Neural progenitor cell (in vitro differentiated cells): ENCODE results near the gene NOTCH1. TPM values are rescaled to one million over a fixed set of nuclear protein-coding genes. Genes with fewer than 3 reads are reported as not detected.

ENCODE experiments used
- DNase-seq: peaks from one replicate; pipeline ENCODE4 v3.0.0-alpha.2; 2016; ENCODE audit warnings: low spot score
- H2AFZ ChIP-seq: fragments of 200-600 bp; sonication (generic); replicated peaks from 2 replicates; pipeline ENCODE4 v1.6.1; 2016; ENCODE audit warnings: antibody characterized with exemption
- H3F3A ChIP-seq: fragments of 200-600 bp; sonication (generic); 2 replicates; pipeline ENCODE4 v1.6.1; 2016; ENCODE audit warnings: antibody characterized with exemption, low read depth
- H3K27ac ChIP-seq: fragments of 200-600 bp; sonication (generic); 2 replicates; pipeline ENCODE4 v1.5.1; 2016; ENCODE audit warnings: mild to moderate bottlenecking
- H3K27me3 ChIP-seq: fragments of 200-600 bp; sonication (generic); 2 replicates; pipeline ENCODE4 v1.6.1; 2016; ENCODE audit warnings: mild to moderate bottlenecking, moderate library complexity
- H3K36me3 ChIP-seq: fragments of 200-600 bp; sonication (generic); 2 replicates; pipeline ENCODE4 v1.5.1; 2016
- H3K4me1 ChIP-seq: fragments of 200-600 bp; sonication (generic); 2 replicates; pipeline ENCODE4 v1.6.1; 2016; ENCODE audit warnings: mixed run types
- H3K4me2 ChIP-seq: fragments of 200-600 bp; sonication (generic); 2 replicates; pipeline ENCODE4 v1.6.1; 2016
- H3K4me3 ChIP-seq: fragments of 200-600 bp; sonication (generic); 2 replicates; pipeline ENCODE4 v1.5.1; 2016
- H3K79me2 ChIP-seq: fragments of 200-600 bp; sonication (generic); 2 replicates; pipeline ENCODE4 v1.6.1; 2016; ENCODE audit warnings: low read depth
- H3K9ac ChIP-seq: fragments of 200-600 bp; sonication (generic); 2 replicates; pipeline ENCODE4 v1.6.1; 2016
- H3K9me3 ChIP-seq: fragments of 200-600 bp; sonication (generic); 2 replicates; pipeline ENCODE4 v1.5.1; 2016; ENCODE audit warnings: low read depth
- H4K20me1 ChIP-seq: fragments of 200-600 bp; sonication (generic); 2 replicates; pipeline ENCODE4 v1.6.1; 2016; ENCODE audit warnings: low read depth
- H3K27ac Mint-ChIP-seq: 3 replicates; pipeline ENCODE4 v1.8.0; 2021; ENCODE audit warnings: mixed read lengths
- H3K27me3 Mint-ChIP-seq: 2 replicates; pipeline ENCODE4 v1.8.0; 2022; ENCODE audit warnings: low read depth, mild to moderate bottlenecking, inconsistent platforms, moderate library complexity, mixed read lengths; ENCODE audit not compliant: insufficient read depth
- H3K36me3 Mint-ChIP-seq: 3 replicates; pipeline ENCODE4 v1.8.0; 2021; ENCODE audit warnings: mixed read lengths
- H3K4me1 Mint-ChIP-seq: 3 replicates; pipeline ENCODE4 v1.8.0; 2021; ENCODE audit warnings: mixed read lengths
- H3K4me3 Mint-ChIP-seq: 3 replicates; pipeline ENCODE4 v1.8.0; 2021; ENCODE audit warnings: mild to moderate bottlenecking, moderate library complexity, mixed read lengths
- H3K9me3 Mint-ChIP-seq: 3 replicates; pipeline ENCODE4 v1.8.0; 2020; ENCODE audit warnings: mixed read lengths
- CTCF ChIP-seq: fragments of 200-600 bp; sonication (generic); IDR thresholded peaks from 2 replicates; pipeline ENCODE4 v1.5.1; 2017; ENCODE audit warnings: antibody characterized with exemption, mild to moderate bottlenecking
- EZH2 ChIP-seq: fragments of 200-600 bp; sonication (generic); IDR thresholded peaks from 2 replicates; pipeline ENCODE4 v1.6.1; 2017; ENCODE audit warnings: antibody characterized with exemption, mild to moderate bottlenecking, moderate library complexity
- EZH2phosphoT487 ChIP-seq: fragments of 200-600 bp; sonication (generic); IDR thresholded peaks from 2 replicates; pipeline ENCODE4 v1.6.1; 2017; ENCODE audit warnings: antibody characterized with exemption
- total RNA-seq: library from RNA; depleted of rRNA; stranded (reverse); fragments of >200 nt; gene quantifications from 2 replicates; pipeline ENCODE4 v1.2.3, GENCODE V29; 2015; ENCODE audit warnings: low replicate concordance

Gene NOTCH1
- total RNA-seq, 1 donor from 2014 or later = 11.7 TPM

GRCh38 chr9:136517012-136517743 is 28.7 kb downstream of the NOTCH1 start:
- Histone ChIP-seq H3K36me3 (no peaks in the 10 kb centered on the region), H3K4me1 (no peaks in the 10 kb centered on the region)

GRCh38 chr9:136516191-136516654 is 29.6 kb downstream of the NOTCH1 start:
- no peaks in the 10 kb centered on the region for H3F3A ChIP-seq
- H3K9ac ChIP-seq = no peak overlapping the region
- H3K36me3 ChIP-seq = no peaks in the 10 kb centered on the region
- TF ChIP-seq EZH2 = no peak
- no peak for TF ChIP-seq CTCF
- TF ChIP-seq EZH2phosphoT487 = no peak
- H3K4me3 ChIP-seq = no peak overlapping the region
- no peaks in the 10 kb centered on the region for H3K4me1 ChIP-seq
- no peak for DNase-seq
- H3K4me3 Mint-ChIP-seq = no peak overlapping the region
- H2AFZ ChIP-seq = no peak overlapping the region
- no peaks in the 10 kb centered on the region for H3K9me3 Mint-ChIP-seq
- H3K9me3 ChIP-seq = no peaks in the 10 kb centered on the region
- no peak overlapping the region for H3K4me2 ChIP-seq
- H3K79me2 ChIP-seq = no peaks in the 10 kb centered on the region
- H3K27me3 Mint-ChIP-seq = no peaks in the 10 kb centered on the region
- no peaks in the 10 kb centered on the region for H3K27me3 ChIP-seq
- H3K36me3 Mint-ChIP-seq = no peaks in the 10 kb centered on the region
- H4K20me1 ChIP-seq = peaks cover 22% of the 10 kb centered on the region
- no peak overlapping the region for H3K27ac ChIP-seq
- H3K27ac Mint-ChIP-seq = no peak overlapping the region
- peaks cover 6% of the 10 kb centered on the region for H3K4me1 Mint-ChIP-seq

More at GRCh38 chr9:136517012-136517743, 28.7 kb downstream of the NOTCH1 start:
- no peaks in the 10 kb centered on the region for H3K9me3 ChIP-seq
- no peak overlapping the region for H3K4me2 ChIP-seq
- Mint-ChIP-seq H3K4me1 (peaks cover 6% of the 10 kb centered on the region), H3K36me3 (peaks cover under 1% of the 10 kb centered on the region), H3K4me3 (no peak overlapping the region), H3K27ac (no peak overlapping the region), H3K9me3 (no peaks in the 10 kb centered on the region), H3K27me3 (no peaks in the 10 kb centered on the region)
- H3F3A ChIP-seq = no peaks in the 10 kb centered on the region
- no peak overlapping the region for H3K4me3 ChIP-seq
- DNase-seq = no peak
- H4K20me1 ChIP-seq = peaks cover 26% of the 10 kb centered on the region
- H2AFZ ChIP-seq = no peak overlapping the region
- no peak overlapping the region for H3K9ac ChIP-seq
- H3K27me3 ChIP-seq = no peaks in the 10 kb centered on the region
- H3K79me2 ChIP-seq = no peaks in the 10 kb centered on the region
- no peak overlapping the region for H3K27ac ChIP-seq
- TF ChIP-seq EZH2phosphoT487 = no peak
- no peak for TF ChIP-seq EZH2
- no peak for TF ChIP-seq CTCF

GRCh38 chr9:136515276-136515675 is 30.6 kb downstream of the NOTCH1 start:
- no peaks in the 10 kb centered on the region for H3K36me3 ChIP-seq
- no peak overlapping the region for H3K4me2 ChIP-seq
- H3K79me2 ChIP-seq = no peaks in the 10 kb centered on the region
- no peak overlapping the region for H3K9ac ChIP-seq
- H3K4me3 ChIP-seq = no peak overlapping the region
- H4K20me1 ChIP-seq = peaks cover 12% of the 10 kb centered on the region
- H3K4me1 ChIP-seq = no peaks in the 10 kb centered on the region
- DNase-seq = no peak
- H3F3A ChIP-seq = no peaks in the 10 kb centered on the region
- H3K36me3 Mint-ChIP-seq = no peaks in the 10 kb centered on the region
- H3K9me3 ChIP-seq = no peaks in the 10 kb centered on the region
- no peaks in the 10 kb centered on the region for H3K9me3 Mint-ChIP-seq
- no peaks in the 10 kb centered on the region for H3K27me3 ChIP-seq
- H3K27ac Mint-ChIP-seq = no peak overlapping the region
- peaks cover 6% of the 10 kb centered on the region for H3K4me1 Mint-ChIP-seq
- H3K27me3 Mint-ChIP-seq = no peaks in the 10 kb centered on the region
- no peak overlapping the region for H2AFZ ChIP-seq
- H3K4me3 Mint-ChIP-seq = no peak overlapping the region
- no peak overlapping the region for H3K27ac ChIP-seq
- TF ChIP-seq CTCF (no peak), EZH2 (no peak), EZH2phosphoT487 (no peak)
